ENCODE measurements around the gene PIGQ.
"Not testable (repeated sequence)": the region's sequence is repeated elsewhere in the genome, so short reads cannot be mapped to it uniquely, and the experiment has no call there.

The PIGQ gene

DNA sequence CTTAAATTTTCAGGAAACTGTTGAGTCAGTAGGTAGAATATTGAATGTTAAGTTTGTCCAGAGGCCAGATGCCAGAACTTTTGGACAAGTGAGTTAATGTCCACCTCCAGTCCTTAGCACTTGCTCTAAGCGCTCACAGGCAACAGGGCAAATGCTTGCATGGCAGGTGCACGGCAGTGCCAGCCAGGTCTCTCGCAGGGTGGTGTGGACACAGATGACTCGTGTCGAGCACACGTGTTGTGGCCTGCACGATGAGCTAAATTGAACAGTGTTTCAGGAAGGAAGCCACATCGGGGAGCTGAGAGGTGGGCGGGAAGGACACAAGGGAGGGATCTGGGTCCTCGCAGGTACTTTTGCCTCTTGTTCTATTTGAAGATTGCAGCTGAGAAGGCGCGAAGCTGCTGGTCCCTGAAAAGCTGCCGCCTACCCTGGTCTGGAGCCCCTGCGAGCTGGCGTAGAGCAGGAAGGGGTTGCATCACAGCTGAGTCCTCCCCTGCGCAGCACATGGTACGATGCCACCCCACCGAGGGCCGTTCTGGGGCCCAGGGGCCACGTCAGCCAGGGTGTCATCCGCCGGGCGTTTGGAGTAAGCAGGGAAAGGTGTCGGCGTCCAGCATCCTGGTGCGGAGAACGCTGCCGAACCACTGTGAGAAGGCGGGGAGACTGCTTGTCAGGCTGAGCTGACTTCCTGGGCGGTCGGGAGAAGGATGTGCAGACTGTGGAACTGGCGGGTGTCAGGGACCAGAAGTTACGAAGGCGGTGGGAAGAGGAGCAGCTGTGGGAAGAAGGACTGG is 26.4 kb downstream of the PIGQ start:
- DNase-seq (ENCODE audit: low spot score): no peak
- TF ChIP-seq, protein P1, sequence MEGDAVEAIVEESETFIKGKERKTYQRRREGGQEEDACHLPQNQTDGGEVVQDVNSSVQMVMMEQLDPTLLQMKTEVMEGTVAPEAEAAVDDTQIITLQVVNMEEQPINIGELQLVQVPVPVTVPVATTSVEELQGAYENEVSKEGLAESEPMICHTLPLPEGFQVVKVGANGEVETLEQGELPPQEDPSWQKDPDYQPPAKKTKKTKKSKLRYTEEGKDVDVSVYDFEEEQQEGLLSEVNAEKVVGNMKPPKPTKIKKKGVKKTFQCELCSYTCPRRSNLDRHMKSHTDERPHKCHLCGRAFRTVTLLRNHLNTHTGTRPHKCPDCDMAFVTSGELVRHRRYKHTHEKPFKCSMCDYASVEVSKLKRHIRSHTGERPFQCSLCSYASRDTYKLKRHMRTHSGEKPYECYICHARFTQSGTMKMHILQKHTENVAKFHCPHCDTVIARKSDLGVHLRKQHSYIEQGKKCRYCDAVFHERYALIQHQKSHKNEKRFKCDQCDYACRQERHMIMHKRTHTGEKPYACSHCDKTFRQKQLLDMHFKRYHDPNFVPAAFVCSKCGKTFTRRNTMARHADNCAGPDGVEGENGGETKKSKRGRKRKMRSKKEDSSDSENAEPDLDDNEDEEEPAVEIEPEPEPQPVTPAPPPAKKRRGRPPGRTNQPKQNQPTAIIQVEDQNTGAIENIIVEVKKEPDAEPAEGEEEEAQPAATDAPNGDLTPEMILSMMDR (IDR thresholded peaks at IDR 0.05; ENCODE audit: borderline replicate concordance, control extremely low read depth, extremely low read depth, insufficient read depth, missing control alignments): no peak
- in situ Hi-C loops (cut with MboI; ENCODE audit: low sequenced_read_pairs, unreplicated experiment): no loop called here

DNA sequence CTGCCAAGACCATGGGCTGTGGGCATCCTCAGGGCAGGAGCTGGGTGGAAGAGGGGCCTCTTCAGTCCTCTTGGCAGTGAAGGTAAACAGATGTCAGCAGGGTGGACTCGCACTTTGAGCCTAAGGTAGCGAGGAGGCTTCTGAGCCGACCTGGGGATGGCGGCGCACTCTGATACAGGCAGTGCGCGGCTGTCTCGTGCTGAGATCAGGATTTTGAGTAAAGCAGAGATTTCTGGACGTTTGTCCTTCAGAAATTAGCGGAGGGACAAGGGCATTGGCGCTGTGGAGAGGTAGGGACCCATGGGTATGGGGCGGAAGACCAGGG is 26.9 kb downstream of the PIGQ start:
- no peak for DNase-seq (ENCODE audit: low spot score)
- TF ChIP-seq, protein P1 (IDR thresholded peaks at IDR 0.05; ENCODE audit: borderline replicate concordance, control extremely low read depth, extremely low read depth, insufficient read depth, missing control alignments): no peak
- in situ Hi-C loops (cut with MboI; ENCODE audit: low sequenced_read_pairs, unreplicated experiment): no loop called here

DNA sequence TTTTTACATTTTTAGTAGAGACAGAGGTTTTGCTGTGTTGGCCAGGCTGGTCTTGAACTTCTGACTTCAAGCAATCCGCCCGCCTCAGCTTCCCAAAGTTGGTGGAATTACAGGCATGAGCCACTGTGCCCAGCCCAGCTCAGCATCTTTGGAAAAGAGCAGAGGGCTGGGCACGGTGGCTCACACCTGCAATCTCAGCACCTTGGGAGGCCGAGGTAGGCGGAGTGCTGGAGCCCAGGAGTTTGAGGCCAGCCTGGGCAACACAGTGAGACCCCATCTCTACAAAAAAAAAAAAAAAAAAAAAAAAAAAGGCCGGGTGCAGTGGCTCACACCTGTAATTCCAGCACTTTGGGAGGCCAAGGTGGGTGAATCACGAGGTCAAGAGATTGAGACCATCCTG is 27.9 kb downstream of the PIGQ start:
- DNase-seq (ENCODE audit: low spot score); in situ Hi-C loops (cut with MboI; ENCODE audit: low sequenced_read_pairs, unreplicated experiment): not testable (repeated sequence)

DNA sequence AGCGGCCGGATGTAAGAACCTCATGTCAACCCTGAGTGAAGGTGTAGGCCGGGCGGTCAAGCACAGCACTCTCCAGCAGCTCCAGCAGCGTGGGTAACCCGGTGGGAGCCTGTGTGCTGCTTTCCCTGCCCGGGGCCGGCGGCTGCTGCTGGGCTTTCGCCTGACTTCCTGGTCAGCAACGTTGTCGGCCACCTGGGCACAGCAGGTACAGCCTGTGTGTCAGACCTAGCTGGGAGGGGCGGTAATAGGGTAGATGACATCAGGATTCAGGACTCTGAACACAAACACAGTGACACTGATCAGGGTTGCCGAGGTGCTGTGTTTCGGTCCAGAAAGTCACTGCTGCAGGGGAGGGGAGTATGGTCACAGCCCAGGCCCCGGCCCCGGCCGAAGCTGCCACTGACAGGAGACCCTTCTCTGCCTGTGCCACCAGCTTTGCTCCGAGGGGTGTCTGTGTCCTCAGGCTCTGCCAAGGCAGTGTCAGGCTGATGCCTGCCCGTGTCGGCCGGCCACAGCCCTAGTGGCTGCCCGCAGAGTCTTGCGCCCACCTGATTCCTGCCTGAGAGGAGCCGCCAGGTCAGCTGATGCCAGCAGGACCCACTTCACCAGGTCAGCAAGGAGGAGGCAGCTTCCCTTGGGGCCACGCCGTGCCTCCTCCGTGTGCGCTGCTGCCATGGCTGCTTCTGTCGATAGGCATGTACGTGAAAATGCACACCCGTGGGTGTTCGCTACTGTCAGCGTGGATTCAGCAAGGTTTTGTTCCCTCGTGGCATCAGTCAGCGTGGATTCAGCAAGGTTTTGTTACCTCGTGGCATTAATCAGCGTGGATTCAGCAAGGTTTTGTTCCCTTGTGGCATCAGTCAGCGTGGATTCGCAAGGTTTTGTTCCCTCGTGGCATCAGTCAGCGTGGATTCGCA is 29.3 kb downstream of the PIGQ start:
- no peak for DNase-seq (ENCODE audit: low spot score)
- TF ChIP-seq, protein P1 (IDR thresholded peaks at IDR 0.05; ENCODE audit: borderline replicate concordance, control extremely low read depth, extremely low read depth, insufficient read depth, missing control alignments): no peak
- in situ Hi-C loops (cut with MboI; ENCODE audit: low sequenced_read_pairs, unreplicated experiment): no loop called here

DNA sequence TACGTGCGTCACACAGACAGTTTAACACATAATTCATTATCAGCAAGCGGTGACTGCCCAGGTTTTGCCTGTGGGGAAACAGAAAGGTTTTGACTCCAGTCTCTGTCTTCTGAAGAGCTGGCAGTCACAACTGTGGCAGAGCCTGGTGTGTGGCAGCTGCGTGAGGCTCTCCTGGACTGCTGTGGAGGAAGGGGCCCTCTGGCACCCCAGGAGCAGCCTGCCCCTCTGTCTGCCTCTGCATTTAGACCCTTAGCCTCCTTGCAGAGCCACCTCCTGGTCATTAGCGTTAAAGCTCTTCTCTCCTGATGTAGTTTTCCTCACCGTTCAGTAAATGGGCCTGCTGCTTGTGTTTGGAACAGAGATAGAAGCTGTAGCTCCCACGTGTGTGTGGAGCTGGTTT is 31.0 kb downstream of the PIGQ start:
- DNase-seq (ENCODE audit: low spot score): no peak

DNA sequence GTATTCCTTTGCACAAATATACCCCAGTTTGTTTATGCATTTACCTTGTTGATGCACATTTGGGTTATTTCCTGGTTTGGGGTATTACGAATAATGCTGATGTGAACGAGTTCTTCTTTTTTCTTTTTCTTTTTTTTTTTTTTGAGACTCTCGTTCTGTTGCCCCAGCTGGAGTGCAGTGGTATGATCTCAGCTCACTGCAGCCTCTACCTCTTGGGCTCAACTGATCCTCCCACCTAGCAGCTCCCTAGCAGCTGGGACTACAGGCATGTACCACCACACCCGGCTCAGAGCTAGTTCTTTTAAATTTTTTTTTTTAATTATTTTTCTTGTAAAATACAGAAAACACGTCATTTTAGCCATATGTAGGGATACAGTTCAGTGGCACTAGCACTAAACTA is 34.2 kb downstream of the PIGQ start:
- TF ChIP-seq, protein P1 (IDR thresholded peaks at IDR 0.05; ENCODE audit: borderline replicate concordance, control extremely low read depth, extremely low read depth, insufficient read depth, missing control alignments): no peak
- in situ Hi-C loops (cut with MboI; ENCODE audit: low sequenced_read_pairs, unreplicated experiment): no loop called here
- no peak for DNase-seq (ENCODE audit: low spot score)

More for the DNA sequence above, 31.0 kb downstream of the PIGQ start:
- in situ Hi-C loops (cut with MboI; ENCODE audit: low sequenced_read_pairs, unreplicated experiment): no loop called here
- TF ChIP-seq, protein P1 (IDR thresholded peaks at IDR 0.05; ENCODE audit: borderline replicate concordance, control extremely low read depth, extremely low read depth, insufficient read depth, missing control alignments): no peak
